HG02623 (cell line): ENCODE measurements around the gene KCNQ1OT1.

Source experiments
- ATAC-seq: cut with Tn5 transposase; IDR thresholded peaks from one replicate; pipeline ENCODE4 v1.9.1; 2021; ENCODE audit warnings: moderate library complexity; ENCODE audit not compliant: unreplicated experiment

The KCNQ1OT1 gene

DNA sequence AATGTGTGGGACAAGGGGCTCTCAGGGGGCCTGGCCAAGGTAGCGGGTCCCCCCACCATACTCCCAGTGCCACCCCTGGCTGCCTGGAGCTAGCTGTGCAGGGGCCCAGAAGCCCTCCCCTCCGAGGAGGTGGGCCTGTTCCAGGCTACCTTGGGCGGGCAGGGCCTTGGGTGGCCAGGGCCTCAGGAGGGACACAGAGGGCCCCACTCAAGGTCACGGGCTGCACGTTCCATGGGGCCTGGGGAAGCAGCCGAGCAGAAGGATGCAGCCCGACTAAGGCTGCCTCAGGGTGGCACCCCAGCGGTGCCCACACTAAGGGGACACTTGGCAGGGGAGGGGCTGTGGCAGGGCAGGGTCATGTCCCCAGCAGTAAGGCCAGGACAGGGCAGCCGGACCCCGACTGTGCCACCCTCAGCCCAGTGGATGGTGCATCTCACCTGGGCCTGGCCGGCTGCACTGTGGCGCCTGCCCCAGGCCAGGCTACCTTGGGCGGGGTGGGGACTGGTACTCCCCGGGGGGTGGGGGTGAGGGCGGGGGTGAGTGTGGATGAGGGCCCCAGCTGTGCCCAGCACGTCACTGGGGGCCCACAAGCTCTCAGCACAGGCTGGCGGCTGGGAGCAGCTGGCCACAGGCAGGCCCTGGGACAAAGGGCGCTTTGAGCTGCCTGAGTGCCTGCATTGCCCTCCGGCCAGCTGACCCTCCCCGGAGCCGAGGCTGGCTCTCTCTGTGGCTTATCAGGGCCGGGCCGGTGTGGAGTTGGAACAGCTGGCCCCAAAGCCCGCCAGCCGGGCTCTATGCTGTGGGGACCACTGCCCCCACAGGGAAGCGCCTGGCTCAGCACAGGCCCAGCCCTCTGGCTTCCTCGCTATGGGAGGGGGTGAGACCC lies 137.9 kb downstream of the KCNQ1OT1 start:
- no peak for ATAC-seq

DNA sequence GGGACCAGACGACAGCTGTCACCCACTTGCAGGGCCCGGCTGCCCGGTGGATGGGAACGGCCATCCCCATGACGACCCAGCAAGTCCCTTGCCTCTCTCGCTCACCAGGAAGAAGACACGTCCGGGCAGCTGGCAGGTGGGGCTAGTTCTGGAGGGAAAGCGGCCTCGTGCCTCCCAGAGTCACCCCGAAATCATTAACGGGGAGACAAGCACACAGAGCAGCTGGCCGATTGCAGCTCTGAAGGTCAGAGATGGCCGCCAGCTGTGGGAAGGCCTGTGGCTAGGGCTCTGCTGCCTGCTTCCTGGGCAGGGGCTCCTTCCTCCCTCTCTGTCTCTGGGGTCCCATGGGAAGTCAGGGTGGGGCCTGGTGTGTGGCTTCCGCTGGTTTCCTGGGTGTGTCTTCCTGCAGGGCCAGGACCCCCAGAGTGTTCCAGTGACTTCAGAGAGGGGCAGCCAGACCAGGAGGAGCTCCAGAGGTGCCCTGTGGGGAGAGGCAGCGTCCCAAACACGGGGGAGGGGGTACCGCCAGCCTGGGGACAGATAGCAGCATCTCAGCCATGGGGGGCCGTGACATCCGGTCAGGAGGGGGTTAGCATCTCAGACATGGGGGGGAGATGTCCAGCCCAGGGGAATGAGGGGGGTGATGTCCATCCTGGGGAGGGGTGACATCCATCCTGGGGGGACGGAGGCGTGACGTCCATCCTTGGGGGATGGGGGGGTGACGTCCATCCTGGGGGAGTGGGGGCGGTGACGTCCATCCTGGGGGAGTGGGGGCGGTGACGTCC lies 140.1 kb downstream of the KCNQ1OT1 start:
- ATAC-seq: no peak

DNA sequence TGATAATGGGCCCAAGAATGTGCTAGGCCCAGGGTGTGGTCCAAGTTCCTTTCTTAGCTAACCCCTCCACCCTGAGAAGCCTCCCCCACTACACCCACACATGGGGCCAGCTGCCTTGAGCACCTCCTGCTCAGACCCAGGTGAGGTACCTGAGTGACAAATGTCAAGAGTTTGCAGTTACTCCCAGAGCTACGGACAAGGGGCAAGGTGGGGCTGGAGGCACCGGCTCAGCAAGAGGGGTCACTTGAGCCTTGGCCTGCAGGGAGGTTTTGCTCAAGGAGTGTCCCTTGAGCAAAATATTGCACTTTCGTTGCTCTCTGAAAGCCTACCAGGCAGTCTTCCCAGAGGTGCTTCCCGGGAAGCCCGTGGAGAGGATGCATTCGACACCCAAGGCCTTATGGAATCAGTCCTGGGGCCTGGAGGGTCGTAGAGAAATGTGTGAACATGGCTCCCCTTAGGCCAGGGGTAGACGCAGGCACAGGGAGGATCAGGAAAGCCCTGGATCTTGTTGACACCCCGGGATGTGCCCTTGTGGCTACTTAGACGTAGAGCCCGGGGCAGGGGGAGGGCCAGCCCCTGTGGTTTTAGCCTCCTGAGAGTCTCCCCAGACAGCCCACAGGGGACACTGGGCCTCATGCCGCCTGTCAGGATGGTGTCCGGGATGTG lies 140.8 kb downstream of the KCNQ1OT1 start:
- ATAC-seq: no peak

DNA sequence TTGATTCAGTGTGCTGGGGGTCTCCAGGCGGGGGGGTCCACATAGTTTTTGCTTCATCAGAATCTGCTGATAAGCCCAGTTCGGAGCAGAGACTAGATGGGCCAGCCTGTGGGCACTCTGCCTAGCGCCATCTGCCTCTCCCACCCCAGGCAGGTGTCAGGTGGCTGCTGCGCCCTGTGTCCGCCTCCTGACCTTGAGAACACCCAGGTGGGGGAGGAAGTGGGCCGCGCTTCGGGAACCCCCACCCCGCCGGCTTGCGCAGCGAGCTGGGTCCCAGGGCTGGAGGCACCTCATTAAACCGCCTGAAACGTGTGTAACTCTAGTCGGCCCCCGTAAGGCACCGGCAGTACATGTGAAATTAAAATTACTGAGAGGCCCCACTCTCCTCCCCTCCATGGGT lies 141.4 kb downstream of the KCNQ1OT1 start:
- no peak for ATAC-seq
